Iris pigment epithelial cell (primary cell): ENCODE results near the gene GPN2.
A peak's percentile ranks its signal among the peaks of the same experiment; 100 is the strongest.

ENCODE experiments used
- DNase-seq: peaks from one replicate; pipeline ENCODE4 v3.0.0-alpha.2; 2011; ENCODE audit warnings: low read depth

The GPN2 gene

GRCh38 chr1:26831546-26832248 is 58.4 kb downstream of the GPN2 start:
- peak; percentile 44 for DNase-seq

DNA sequence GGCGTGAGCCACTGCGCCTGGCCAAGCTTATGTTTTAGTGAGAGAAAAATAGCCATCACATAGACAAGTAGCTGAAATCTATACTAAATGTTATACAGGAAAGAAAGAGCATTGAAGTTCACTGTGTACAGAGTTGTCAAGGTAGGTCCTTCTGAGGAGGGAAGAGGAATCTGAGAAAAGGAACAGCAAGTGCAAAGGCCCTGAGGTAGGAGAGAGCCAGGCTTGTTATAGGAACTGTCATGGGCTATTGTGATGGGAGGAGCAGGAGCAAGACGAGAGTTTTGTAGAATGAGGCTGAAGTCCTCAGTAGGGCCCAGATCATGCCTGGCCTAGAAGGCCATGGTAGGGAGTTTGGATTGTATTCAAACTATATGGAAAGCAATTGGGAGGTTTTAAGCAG is 59.0 kb downstream of the GPN2 start:
- no peak for DNase-seq

- DNase-seq = no peak
Measured at GRCh38 chr1:26829184-26829911, 60.7 kb downstream of the GPN2 start.

- no peak for DNase-seq
Measured at GRCh38 chr1:26828411-26828991, 61.6 kb downstream of the GPN2 start.

- no peak for DNase-seq
Measured at GRCh38 chr1:26827663-26828062, 62.4 kb downstream of the GPN2 start.

GRCh38 chr1:26827106-26827604 is 62.9 kb downstream of the GPN2 start:
- DNase-seq = no peak

DNA sequence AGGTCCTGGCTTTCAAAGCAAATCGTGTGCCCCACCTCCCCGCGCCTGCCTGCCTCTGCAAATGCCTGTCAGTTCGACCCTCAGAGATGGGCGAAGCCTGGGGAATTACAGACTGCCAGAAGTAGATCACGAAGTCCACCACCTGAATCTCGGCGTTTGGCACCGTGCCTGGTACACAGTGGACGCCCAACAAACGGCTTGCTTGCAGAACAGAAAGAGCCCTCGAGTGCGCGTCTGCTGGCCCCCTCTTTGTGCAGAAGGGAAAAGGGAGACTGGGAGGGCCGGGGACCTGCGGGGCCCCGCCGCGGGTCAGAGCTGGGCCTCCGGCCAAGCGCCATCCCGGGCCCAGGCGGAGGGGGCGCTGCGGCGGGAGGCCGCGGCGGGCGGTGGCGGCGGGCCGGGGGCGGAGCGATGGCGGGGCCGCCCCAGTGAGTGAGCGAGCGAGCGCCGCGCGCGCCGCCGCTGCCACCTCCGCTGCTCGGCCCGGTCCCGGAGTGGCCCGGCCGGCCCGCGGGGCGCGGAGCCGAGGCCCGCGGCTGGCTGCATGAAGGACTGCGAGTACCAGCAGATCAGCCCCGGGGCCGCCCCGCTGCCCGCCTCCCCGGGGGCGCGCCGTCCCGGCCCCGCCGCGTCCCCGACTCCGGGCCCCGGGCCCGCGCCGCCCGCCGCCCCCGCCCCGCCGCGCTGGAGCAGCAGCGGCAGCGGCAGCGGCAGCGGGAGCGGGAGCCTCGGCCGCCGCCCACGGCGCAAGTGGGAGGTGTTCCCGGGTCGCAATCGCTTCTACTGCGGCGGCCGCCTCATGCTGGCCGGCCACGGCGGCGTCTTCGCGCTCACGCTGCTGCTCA is 63.6 kb downstream of the GPN2 start, which contains the start of gene ZDHHC18:
ZDHHC18 (plus strand) TSS at position 428 of the 845 bp plus-strand sequence; CDS start at position 545, 117 bp downstream.
- DNase-seq = peak; percentile 38
